ENCODE data around the gene SLC30A7.

DNA sequence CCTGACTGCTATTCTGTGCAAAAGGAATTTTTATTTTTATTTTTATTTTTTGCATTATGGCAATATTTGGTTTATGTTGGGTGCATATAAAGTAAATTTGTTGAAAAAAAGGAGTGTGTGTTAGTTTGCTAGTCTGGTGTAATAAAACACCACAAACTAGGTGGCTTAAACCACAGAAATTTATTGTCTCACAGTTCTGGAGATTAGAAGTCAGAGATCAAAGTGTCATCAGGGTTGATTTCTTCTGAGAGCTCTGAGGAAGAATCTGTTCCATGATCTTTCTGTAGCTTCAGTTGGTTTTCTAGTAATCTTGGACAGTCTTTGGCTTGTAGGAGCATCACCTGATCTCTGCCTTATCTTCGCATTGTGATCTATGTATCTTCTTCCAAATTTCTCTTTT lies 6.5 kb downstream of the SLC30A7 start:
- TF ChIP-seq, protein P1, sequence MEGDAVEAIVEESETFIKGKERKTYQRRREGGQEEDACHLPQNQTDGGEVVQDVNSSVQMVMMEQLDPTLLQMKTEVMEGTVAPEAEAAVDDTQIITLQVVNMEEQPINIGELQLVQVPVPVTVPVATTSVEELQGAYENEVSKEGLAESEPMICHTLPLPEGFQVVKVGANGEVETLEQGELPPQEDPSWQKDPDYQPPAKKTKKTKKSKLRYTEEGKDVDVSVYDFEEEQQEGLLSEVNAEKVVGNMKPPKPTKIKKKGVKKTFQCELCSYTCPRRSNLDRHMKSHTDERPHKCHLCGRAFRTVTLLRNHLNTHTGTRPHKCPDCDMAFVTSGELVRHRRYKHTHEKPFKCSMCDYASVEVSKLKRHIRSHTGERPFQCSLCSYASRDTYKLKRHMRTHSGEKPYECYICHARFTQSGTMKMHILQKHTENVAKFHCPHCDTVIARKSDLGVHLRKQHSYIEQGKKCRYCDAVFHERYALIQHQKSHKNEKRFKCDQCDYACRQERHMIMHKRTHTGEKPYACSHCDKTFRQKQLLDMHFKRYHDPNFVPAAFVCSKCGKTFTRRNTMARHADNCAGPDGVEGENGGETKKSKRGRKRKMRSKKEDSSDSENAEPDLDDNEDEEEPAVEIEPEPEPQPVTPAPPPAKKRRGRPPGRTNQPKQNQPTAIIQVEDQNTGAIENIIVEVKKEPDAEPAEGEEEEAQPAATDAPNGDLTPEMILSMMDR (IDR thresholded peaks at IDR 0.05; ENCODE audit: low read depth, low read length) = no peak
- TF ChIP-seq EZH2phosphoT487 (IDR thresholded peaks at IDR 0.05; ENCODE audit: low read depth) = no peak
